D341Med (cell line): Measurements from ENCODE around the gene UNC13D.
"Not testable (repeated sequence)": the region's sequence is repeated elsewhere in the genome, so short reads cannot be mapped to it uniquely, and the experiment has no call there.

Experiments used
- DNase-seq: peaks from one replicate; pipeline ENCODE4 v3.0.0; 2012; ENCODE audit warnings: low spot score

UNC13D gene

DNA sequence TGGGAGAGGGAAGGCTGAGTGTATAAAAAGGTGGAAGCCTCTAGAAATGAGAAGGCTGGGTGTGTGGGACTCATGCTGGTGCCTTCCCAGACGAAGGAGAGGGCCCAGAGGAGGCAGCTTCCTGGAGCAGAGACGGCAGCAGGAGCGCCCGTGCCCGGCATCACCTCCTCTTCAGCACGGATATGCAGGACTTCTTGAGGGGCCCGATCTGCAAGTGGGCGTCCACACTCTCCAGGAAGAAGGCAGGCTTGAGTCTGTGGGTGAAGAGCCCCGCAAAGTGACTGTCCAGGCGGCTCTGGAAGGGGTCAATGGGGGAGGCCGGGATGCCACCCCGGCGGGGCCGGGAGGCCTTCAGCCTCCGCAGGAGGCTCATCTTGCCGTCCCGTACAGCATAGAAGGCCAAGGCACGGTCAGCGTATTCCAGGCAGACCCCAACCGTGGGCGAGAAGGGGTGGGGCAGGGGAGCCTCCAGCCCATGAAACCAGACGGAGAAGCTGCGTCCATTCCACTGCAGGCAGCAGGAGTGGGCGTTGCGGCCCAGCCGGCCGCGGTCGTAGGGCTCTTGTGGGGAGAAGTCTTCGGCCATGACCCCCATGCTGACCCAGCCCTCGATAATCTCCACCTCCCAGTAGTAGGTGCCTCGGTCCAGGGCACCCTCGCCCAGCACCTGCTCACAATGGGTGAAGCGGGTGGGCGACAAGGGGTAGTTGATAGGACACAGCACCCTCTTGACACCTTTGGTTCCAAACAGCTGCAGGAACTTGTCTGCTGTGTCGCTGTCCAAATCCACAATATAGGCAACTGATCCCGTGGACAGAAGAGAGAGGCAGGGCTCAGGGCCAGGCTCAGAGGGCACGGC lies 30.3 kb upstream of the UNC13D start:
- no peak for DNase-seq

DNA sequence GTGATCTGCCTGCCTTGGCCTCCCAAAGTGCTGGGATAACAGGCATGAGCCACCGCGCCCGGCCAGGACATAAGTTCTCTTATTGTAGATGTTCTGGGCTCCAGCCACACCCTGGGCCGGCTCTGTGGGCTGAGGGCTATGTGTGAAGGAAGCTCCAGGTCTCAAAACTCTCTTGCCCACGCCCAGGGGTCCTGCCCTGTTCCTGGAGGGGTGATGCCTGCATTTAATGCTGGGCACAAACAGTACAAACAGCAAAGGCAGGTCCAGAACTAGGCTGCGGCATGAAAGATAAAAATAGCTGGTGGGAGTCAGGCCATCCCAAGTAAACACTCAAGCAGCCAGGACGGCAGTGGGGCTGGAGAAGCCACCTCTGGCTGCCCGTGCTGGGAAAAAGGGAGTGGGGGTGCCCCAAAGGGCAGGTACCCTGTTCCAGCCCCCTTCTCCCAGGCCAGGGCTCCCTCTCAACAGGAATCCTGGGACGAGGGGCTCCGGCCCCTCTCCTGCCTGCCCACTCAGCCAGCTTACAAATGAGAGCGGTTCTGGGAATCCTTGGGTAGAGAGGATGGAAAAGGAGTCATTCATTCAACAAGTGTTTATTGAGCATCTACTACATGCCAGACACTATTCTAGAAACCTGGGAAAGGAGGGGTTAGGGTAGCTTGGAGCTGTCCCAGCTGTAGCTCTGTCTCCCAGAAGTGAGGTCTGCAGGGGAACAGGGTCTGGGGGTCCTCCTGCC lies 29.6 kb upstream of the UNC13D start:
- no peak for DNase-seq

DNA sequence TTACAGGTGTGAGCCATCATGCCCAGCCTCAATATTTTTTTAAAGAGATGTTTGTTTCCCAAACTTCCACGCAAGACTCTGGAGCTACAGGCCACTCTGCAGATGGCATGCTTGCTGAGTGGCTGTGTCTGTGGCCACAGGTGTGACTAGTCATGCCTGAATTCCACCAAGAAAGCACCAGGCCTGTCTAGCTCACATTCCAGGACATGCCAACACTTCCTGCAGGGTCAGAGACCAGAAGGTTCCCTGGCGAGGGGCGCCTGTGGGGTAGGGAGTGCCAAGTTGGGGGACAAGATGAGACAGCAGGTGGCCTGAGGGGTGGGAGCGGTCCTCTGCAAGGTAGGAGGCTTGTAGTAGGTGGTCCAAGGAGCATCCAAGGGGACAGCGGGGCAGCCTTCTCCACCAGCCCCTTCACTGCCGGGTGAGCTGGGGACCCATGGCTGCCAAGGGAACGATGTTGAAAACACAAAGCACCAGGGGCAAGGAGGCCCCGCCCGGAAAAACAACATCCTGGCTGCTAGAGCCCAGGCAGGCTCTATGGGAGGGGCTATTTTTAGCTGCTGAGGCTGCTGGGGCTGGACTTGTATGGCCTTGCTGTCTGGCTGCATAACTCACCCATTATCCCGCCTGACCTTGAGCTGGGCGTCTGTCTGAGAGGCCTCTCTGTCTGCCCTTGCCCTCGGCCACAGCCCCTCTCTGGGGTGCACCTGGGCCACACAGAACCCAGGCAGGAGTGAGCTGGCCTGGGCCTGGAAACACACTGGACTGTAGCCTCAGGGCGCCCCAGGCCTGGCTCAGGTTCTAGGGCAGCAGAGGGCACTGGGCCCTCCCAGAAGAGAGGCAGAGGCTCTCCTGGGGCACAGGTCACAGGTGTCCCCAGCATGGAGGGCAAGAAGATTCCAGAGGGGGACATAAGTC lies 28.5 kb upstream of the UNC13D start:
- no peak for DNase-seq

DNA sequence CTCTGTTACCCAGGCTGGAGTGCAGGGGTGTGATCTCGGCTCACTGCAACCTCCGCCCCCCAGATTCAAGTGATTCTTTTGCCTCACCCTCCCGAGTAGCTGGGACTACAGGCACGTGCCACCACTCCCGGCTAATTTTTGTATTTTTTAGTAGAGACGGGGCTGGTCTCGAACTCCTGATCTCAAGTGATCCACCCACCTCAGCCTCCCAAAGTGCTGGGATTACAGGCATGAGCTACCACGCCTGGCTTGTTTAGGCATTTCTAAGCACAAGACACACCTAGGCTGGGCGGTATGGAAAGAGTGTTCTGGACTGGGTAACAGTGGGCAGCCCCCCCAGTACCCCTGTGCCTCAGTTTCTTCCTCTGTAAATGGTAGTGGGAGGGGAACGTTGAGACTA lies 26.0 kb upstream of the UNC13D start:
- not testable (repeated sequence) for DNase-seq

DNA sequence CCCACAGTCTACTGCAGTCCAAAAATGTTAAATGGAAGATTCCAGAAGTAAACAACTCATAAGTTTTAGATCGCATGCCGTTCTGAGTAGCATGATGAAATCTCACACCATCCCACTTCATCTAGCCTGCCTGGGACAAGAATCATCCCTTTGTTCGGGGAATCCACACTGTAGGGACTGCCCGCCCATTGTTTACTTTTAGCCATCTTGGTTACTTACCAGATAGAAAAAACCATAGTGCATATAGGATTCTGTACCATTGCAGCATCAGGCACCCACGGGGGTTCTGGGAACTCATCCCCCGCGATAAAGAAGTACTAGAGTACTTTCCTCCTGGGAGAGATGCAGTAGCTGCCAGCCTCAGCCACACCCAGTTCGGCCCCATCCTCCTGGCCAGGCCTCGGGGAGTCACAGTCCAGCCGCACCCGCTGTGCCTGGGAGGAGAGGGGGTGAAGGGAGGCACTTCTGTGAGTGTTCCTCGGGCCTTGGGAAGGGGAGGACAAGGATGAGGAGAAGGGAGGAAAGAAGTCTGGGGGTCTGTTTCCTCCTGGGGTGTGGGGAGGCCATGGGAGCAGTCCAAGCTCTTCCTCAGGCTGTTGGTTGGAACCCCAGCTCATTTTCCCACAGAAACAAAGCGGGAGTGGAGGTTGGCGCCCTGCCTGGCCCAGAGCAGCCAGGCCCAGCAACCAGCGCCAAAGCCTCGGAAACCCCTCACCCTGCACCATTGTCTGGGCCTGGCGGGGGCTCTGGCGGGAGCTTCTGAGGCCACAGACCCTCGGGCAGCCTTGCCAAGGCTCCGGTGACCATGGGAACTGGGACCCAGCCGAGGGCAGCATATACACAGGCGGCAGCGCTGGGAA lies 25.3 kb upstream of the UNC13D start:
- DNase-seq, result peak; percentile 48

DNA sequence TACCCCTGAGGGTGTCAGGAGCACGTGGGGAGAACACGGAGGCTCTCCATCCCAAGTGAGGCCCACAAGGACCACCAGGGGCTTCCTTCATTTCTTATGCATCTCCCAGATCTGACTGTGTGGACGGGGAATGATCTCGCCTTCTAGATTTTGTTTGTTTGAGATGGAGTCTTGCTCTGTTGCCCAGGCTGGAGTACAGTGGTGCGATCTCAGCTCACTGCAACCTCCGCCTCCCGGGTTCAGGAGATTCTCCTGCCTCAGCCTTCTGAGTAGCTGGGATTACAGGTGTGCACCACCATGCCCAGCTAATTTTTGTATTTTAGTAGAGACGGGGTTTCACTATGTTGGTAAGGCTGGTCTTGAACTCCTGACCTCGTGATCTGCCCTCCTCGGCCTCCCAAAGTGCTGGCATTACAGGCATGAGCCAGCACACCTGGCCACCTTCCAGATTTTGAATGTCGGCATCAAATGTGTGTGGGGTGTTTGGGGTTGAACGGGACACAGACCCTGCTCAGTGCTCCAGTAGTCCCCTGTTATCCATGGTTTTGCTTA lies 24.6 kb upstream of the UNC13D start:
- DNase-seq, result not testable (repeated sequence)

DNA sequence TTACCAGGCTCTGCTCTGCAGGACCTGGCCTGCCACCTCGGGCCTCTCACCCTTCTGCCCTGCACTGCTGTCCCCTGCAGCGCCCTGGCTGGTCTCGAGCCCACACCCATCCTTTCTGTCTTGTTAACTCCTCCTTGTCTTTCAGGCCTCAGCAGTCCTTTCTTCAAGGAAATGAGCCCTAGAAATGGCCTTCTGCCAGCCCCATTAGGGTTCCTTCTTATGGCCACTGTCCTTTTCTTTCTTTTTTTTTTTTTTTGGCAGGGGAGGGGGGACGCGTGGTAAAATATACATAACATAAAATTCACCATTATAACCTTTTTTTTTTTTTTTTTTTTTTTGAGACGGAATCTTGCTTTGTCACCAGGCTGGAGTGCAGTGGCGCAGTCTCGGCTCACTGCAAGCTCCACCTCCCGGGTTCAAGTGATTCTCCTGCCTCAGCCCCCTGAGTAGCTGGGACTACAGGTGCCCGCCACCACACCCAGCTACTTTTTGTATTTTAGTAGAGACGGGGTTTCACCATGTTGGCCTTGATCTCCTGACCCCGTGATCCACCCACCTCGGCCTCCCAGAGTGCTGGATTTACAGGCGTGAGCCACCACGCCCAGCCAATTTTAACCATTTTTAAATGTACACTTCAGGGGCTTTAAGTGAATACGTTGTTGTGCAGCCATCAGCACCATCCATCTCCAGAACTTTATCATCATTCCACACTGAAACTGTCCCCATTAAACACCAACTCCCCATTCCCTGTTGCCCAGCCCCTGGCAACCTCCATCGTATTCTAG lies 21.4 kb upstream of the UNC13D start:
- not testable (repeated sequence) for DNase-seq

DNA sequence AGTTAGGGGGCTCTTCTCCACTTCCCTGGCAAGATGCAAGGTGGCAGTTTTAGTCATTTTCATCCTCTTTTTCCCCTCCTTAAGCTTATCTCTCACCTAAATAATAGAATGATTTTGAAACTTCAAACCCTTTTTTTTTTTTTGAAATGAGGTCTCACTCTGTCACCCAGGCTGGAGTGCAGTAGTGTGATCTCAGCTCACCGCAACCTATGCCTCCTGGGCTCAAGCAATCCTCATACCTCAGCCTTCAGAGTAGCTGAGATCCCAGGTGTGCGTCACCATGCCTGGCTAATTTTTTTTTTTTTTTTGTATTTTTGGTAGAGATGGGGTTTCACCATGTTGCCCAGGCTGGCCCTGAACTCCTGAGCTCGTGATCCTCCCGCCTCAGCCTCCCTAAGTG lies 20.7 kb upstream of the UNC13D start:
- not testable (repeated sequence) for DNase-seq

DNA sequence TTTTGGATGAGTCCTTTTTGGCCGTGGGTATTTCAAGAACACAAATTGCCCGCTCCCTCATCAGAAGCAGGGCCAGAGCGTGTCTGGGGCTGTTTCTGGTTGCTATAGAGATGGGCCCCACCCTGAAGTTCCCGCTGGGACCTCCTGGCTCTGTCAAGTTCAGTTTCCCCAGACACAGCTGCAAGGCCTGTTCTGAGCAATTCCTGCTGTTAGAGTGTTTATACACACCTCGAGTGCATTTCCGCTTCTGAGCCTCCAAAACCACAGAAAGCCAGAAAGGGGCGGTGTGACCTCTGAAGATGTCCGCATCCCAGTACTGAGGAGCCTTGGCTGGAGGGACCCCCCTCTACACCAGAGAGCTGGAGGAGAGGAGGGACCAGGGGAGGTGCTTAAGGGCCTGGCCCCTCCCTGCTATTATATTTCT lies 20.3 kb upstream of the UNC13D start:
- DNase-seq, result no peak

DNA sequence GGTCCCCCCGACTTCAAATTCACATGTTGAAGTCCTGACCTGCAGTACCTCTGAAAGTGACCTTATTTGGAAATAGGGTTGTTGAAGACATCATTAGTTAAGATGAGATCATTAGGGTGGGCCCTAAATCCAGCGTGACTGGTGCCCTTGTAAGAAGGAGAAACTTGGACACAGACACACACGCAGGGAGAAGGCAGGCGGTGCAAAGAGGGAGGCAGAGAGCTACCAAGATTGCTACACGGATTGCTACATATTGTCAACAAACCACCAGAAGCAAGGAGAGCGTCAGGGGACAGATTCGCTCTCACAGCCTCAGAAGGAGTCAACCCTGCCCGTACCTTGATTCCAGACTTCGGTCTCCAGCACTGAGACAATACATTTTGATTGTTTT lies 17.7 kb upstream of the UNC13D start:
- DNase-seq, result no peak

DNA sequence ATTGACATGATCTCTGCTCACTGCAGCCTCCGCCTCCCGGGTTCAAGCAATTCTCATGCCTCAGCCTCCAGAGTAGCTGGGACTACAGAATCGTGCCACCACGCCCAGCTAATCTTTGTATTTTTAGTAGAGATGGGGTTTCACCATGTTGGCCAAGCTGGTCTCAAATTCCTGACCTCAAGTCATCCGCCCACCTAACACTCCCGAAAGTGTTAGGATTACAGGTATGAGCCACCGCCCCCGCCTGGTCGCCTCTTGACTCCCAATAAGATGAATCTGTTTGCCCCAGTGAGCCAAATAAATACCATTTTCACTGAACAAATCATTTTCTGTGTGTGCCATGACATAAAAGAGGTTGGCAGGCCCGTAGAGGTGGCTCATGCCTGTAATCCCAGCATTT lies 15.2 kb upstream of the UNC13D start:
- not testable (repeated sequence) for DNase-seq

DNA sequence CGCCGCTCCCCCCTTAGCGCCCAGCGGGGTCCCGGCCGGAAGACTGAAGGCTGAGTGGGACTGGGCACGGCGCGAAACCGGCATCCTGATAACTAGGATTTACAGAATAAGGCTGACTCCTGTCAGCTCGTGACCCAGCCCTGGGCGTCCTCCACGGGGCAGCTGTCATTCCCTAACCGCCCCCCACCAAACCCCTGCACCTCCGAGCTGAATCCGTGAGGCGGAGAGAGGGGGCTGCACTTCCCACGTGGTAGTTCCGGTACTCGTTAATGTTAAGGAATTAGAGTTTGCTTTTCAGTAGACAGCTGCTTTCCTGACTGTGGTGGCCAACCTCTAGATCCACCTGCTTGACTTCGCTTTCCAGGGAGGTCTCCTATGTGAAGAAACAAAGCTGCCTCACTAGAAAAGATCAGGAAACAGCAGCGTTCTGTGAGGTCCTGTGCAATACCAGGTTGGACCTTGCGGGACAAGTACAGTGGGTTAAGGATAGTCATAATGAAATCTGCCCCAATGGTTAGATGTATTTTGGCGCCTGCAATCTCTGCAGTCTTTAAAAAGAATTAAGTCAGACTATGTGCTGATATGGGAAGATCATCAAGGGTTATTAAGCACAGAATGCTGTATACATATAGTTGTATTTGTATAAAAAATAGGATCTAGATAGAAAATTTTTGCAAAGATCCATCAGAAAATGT lies 12.0 kb upstream of the UNC13D start:
- no peak for DNase-seq

DNA sequence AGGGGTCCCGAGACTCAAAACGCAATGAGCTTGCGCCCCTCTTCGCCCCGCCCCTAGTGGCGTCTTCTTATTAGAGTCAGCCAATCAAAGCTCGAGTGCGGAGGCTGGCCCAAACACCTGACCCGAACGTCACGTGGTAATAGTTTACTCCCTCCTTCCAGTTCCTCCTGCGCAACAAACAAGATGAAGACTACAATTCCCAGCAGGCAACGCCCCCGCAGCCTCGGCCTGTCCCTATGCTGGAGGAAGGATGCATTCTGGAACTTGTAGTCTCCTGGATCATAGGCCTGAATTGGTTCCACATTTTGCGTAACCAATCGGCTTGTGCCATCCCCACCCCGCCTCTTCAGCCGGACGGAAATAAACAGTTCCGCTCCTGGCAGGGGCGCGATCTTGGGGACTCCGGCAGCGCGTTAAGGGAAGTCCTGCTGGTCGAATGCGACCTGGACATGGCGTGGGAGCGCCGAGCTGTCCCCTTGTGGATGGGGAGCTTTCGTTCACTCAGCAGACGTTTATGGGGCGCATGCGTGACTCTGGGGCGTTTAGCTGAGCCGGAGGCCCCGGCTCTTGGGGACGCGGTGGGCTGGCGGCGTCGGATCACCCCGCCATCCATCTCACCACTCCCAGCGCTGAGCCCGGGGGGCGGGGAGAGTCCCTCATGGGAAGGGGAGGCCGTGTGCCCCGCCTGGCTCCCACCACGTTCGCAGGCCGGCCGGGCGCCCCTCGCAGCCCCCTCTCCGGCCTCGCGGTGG lies 11.3 kb upstream of the UNC13D start, which contains the start of gene WBP2:
Gene WBP2, minus strand, starts transcription at position 26 of the 752 bp plus-strand sequence. CDS start 38 bp downstream, outside the sequence.
- peak; percentile 98 for DNase-seq

DNA sequence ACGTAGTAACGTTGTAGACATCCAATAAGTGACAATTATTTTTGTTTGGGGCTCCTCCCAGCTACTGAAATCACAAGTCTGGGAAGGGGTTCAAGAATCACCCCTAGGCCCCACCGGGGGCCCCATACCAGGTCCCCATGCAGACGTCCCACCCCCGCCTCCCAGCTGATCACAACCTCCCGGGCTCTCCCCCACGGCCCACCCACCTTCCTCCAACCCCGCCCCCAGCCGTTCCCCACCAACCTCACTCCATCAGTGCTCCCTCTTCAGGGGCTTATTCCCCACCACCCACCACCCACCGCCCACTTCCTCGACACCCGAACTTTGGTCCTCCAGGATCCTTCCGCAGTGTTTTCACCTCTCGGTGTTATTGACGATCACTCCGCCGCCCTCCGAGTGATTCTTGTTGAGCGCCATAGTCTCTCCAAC lies 10.7 kb upstream of the UNC13D start:
- DNase-seq, result no peak

DNA sequence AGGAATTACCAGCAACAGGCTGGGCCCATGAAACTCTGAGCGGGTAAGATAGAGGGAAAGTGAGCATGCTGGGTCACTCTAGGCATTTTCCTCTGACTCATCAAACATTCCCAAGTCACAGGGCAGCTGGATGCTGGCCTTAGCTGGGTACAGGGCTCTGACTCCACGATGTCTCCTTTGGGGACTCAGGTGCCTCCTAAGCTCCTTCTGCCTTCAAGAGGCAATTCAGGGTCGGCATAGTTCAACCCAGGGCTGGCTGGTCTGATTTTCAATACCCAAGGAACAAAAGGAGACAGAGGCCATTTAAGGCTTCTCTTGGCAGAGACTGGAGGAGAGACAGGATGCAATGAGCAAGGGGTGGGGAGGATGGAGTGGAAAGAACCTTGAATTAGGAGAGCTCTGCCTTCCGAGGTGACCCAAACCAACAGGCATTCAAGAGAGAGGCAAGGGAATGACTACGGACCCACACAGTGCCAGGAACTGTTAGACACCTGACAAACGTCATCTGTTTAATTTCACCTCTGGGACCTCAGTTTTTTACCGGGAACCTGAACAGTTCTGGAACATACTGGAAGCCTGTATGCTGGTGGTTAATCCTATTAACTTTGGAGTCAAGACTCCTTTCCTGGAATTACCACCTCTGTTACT lies 10.0 kb upstream of the UNC13D start:
- no peak for DNase-seq

DNA sequence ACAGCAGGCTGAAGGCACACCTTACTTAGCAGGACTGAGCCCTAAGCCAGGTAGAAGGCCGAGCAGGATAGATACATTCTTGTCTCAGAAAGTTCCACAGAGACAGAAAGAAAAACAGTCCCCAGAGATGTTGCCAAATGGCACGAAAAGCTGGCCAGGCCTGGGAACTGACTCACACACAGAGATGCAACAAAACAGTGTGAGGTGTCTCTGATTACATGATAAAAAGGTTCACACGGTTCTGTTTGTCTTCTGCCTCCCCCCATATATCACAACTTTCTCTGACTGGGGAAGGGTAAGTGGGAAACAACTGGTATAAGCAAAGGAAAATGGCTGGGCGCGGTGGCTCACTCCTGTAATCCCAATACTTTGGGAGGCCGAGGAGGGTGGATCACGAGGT lies 9.2 kb upstream of the UNC13D start:
- DNase-seq, result no peak

DNA sequence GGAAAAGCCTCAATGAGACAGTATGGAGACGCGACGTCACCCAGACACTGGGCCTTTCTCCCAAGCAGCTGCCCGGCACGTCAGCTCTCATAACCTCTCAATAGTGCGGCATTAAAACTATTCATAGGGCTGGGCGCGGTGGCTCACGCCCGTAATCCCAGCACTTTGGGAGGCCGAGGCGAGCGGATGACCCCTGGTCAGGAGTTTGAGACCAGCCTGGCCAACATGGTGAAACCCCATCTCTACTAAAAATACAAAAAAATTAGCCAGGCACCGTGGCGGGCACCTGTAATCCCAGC lies 7.4 kb upstream of the UNC13D start:
- DNase-seq, result not testable (repeated sequence)
